ENCODE measurements around the gene TMEM81. TPM values are rescaled to one million over a fixed set of nuclear protein-coding genes. Genes with fewer than 3 reads are reported as not detected.

TMEM81 gene
- total and polyA plus RNA-seq, 2 experiments from 2014 or later = 0.95 to 2.2 TPM

- Histone ChIP-seq H3K79me2 (ENCODE audit: insufficient read depth) (no peaks in the 10 kb centered on the region), H3K9me3 (ENCODE audit: low read depth) (no peaks in the 10 kb centered on the region), H3K4me3 (no peak overlapping the region), H3K4me2 (ENCODE audit: unreplicated experiment) (no peak overlapping the region), H3K9ac (no peak overlapping the region), H2AFZ (no peak overlapping the region), H3K27ac (no peak overlapping the region), H3K4me1 (ENCODE audit: insufficient read depth) (no peaks in the 10 kb centered on the region), H3K36me3 (ENCODE audit: low read depth) (no peaks in the 10 kb centered on the region), H3K27me3 (replicated peaks; ENCODE audit: insufficient read depth) (peaks cover 28% of the 10 kb centered on the region), H3F3A (ENCODE audit: insufficient read depth) (no peaks in the 10 kb centered on the region), H3K9me2 (ENCODE audit: insufficient read depth) (no peaks in the 10 kb centered on the region), H4K20me1 (ENCODE audit: insufficient read depth) (no peaks in the 10 kb centered on the region)
- in situ Hi-C loops (cut with MboI) = no loop called here
- DNase-seq = no peak
- TF ChIP-seq EZH2 (IDR thresholded peaks at IDR 0.05; ENCODE audit: insufficient read depth, poor library complexity, severe bottlenecking) (no peak), EZH2phosphoT487 (IDR thresholded peaks at IDR 0.05; ENCODE audit: insufficient read depth, low read depth) (no peak)
- 82% methylated on average over 13 of the region's 13 CpGs for WGBS, 2 experiments (ENCODE audit: low coverage in 1 of 2, low lambda C conversion rate in 2 of 2, missing lambda C conversion rate in 2 of 2)
These were observed 28.1 kb downstream of the TMEM81 start for GRCh38 chr1:205056188-205056611.

DNA sequence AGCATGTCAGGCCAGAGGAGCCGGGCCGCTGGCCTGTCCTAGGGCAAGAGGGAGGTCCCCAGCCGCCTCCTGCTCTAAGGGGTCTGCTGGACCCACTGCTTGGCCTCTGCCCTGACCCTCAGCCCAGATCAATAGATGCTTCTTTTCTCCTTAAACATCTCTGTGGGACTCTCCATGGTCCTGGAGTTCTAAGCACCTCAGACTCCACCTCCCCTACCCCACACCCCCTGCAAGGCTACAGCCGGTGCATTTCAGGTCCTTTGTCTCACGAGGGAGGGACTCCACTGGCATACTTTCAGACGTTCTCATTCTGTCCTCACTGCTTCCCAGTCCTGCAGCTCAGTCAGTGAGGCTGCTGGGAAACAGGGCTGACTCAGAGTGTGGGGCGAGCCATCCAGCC is 30.2 kb downstream of the TMEM81 start:
- Histone ChIP-seq H3K27me3 (replicated peaks; ENCODE audit: insufficient read depth) (peaks cover 37% of the 10 kb centered on the region), H3K36me3 (ENCODE audit: low read depth) (no peaks in the 10 kb centered on the region), H3K79me2 (ENCODE audit: insufficient read depth) (no peaks in the 10 kb centered on the region), H3K9me3 (ENCODE audit: low read depth) (no peaks in the 10 kb centered on the region), H3K4me3 (no peak overlapping the region), H2AFZ (no peak overlapping the region), H3K4me2 (ENCODE audit: unreplicated experiment) (no peak overlapping the region), H3K27ac (no peak overlapping the region), H3F3A (ENCODE audit: insufficient read depth) (no peaks in the 10 kb centered on the region), H4K20me1 (ENCODE audit: insufficient read depth) (no peaks in the 10 kb centered on the region), H3K9me2 (ENCODE audit: insufficient read depth) (no peaks in the 10 kb centered on the region), H3K4me1 (ENCODE audit: insufficient read depth) (no peaks in the 10 kb centered on the region), H3K9ac (no peak overlapping the region)
- in situ Hi-C loops (cut with MboI) = no loop called here
- TF ChIP-seq EZH2phosphoT487 (IDR thresholded peaks at IDR 0.05; ENCODE audit: insufficient read depth, low read depth) (no peak), EZH2 (IDR thresholded peaks at IDR 0.05; ENCODE audit: insufficient read depth, poor library complexity, severe bottlenecking) (no peak)
- 42 to 46% methylated on average over 7 of the region's 7 CpGs for WGBS, 2 experiments (ENCODE audit: low coverage in 1 of 2, low lambda C conversion rate in 2 of 2, missing lambda C conversion rate in 2 of 2)
- peak; percentile 32 for DNase-seq

- Histone ChIP-seq H3K4me1 (ENCODE audit: insufficient read depth) (no peaks in the 10 kb centered on the region), H3K27me3 (replicated peaks; ENCODE audit: insufficient read depth) (peaks cover 40% of the 10 kb centered on the region), H4K20me1 (ENCODE audit: insufficient read depth) (no peaks in the 10 kb centered on the region), H3K79me2 (ENCODE audit: insufficient read depth) (no peaks in the 10 kb centered on the region), H3K36me3 (ENCODE audit: low read depth) (no peaks in the 10 kb centered on the region), H3K27ac (no peak overlapping the region), H3K9me3 (ENCODE audit: low read depth) (no peaks in the 10 kb centered on the region), H3K9me2 (ENCODE audit: insufficient read depth) (no peaks in the 10 kb centered on the region), H3K9ac (no peak overlapping the region), H2AFZ (no peak overlapping the region), H3K4me2 (ENCODE audit: unreplicated experiment) (no peak overlapping the region), H3F3A (ENCODE audit: insufficient read depth) (no peaks in the 10 kb centered on the region), H3K4me3 (no peak overlapping the region)
- WGBS, 2 experiments (ENCODE audit: low coverage in 1 of 2, low lambda C conversion rate in 2 of 2, missing lambda C conversion rate in 2 of 2) = 76 to 86% methylated on average over 5 of the region's 5 CpGs
- no peak for TF ChIP-seq EZH2 (IDR thresholded peaks at IDR 0.05; ENCODE audit: insufficient read depth, poor library complexity, severe bottlenecking)
- TF ChIP-seq EZH2phosphoT487 (IDR thresholded peaks at IDR 0.05; ENCODE audit: insufficient read depth, low read depth) = no peak
- in situ Hi-C loops (cut with MboI) = no loop called here
- DNase-seq = no peak
These were observed 31.0 kb downstream of the TMEM81 start for GRCh38 chr1:205053296-205053695.

DNA sequence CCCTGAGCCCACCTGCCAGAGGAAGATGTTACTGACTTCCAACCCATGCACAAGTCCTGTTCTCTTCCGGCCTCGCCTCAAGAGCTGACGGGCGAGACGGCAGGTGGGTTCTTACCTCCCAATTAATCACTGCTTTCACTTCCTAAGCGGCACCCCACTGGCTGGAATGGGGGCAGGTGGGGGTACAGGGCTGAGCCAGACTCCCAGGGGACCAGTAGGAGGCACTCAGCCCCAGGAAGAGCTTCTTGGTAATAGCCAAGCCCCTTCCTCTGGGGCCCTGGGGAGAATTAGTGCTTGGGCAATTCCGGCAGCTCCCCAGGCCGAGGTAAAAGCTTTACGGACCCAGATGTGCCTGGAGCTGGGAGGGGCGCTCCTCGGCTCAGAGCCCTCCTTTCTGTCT is 31.6 kb downstream of the TMEM81 start:
- DNase-seq = no peak
- H3K4me1 ChIP-seq (ENCODE audit: insufficient read depth) = no peaks in the 10 kb centered on the region
- WGBS, 2 experiments (ENCODE audit: low coverage in 1 of 2, low lambda C conversion rate in 2 of 2, missing lambda C conversion rate in 2 of 2) = 62 to 64% methylated on average over 11 of the region's 11 CpGs
- H3K9ac ChIP-seq = no peak overlapping the region
- H3K27ac ChIP-seq = no peak overlapping the region
- H3K36me3 ChIP-seq (ENCODE audit: low read depth) = no peaks in the 10 kb centered on the region
- no peak overlapping the region for H3K4me2 ChIP-seq (ENCODE audit: unreplicated experiment)
- no peak overlapping the region for H2AFZ ChIP-seq
- H3K79me2 ChIP-seq (ENCODE audit: insufficient read depth) = no peaks in the 10 kb centered on the region
- H4K20me1 ChIP-seq (ENCODE audit: insufficient read depth) = no peaks in the 10 kb centered on the region
- no peaks in the 10 kb centered on the region for H3F3A ChIP-seq (ENCODE audit: insufficient read depth)
- H3K9me2 ChIP-seq (ENCODE audit: insufficient read depth) = no peaks in the 10 kb centered on the region
- H3K4me3 ChIP-seq = no peak overlapping the region
- TF ChIP-seq EZH2phosphoT487 (IDR thresholded peaks at IDR 0.05; ENCODE audit: insufficient read depth, low read depth) (no peak), EZH2 (IDR thresholded peaks at IDR 0.05; ENCODE audit: insufficient read depth, poor library complexity, severe bottlenecking) (no peak)
- in situ Hi-C loops (cut with MboI) = no loop called here
- peaks cover 46% of the 10 kb centered on the region for H3K27me3 ChIP-seq (replicated peaks; ENCODE audit: insufficient read depth)
- H3K9me3 ChIP-seq (ENCODE audit: low read depth) = no peaks in the 10 kb centered on the region

- Histone ChIP-seq H4K20me1 (ENCODE audit: insufficient read depth) (no peaks in the 10 kb centered on the region), H3K27me3 (replicated peaks; ENCODE audit: insufficient read depth) (peaks cover 66% of the 10 kb centered on the region), H3K9ac (no peak overlapping the region), H3K9me2 (ENCODE audit: insufficient read depth) (no peaks in the 10 kb centered on the region), H3K79me2 (ENCODE audit: insufficient read depth) (no peaks in the 10 kb centered on the region), H3K4me3 (no peak overlapping the region), H3K9me3 (ENCODE audit: low read depth) (no peaks in the 10 kb centered on the region), H2AFZ (no peak overlapping the region), H3K36me3 (ENCODE audit: low read depth) (no peaks in the 10 kb centered on the region), H3K4me1 (ENCODE audit: insufficient read depth) (no peaks in the 10 kb centered on the region), H3K4me2 (ENCODE audit: unreplicated experiment) (no peak overlapping the region), H3F3A (ENCODE audit: insufficient read depth) (no peaks in the 10 kb centered on the region), H3K27ac (no peak overlapping the region)
- no peak for DNase-seq
- no peak for TF ChIP-seq EZH2phosphoT487 (IDR thresholded peaks at IDR 0.05; ENCODE audit: insufficient read depth, low read depth)
- no peak for TF ChIP-seq EZH2 (IDR thresholded peaks at IDR 0.05; ENCODE audit: insufficient read depth, poor library complexity, severe bottlenecking)
- in situ Hi-C loops (cut with MboI) = no loop called here
- 47 to 50% methylated on average over 6 of the region's 6 CpGs for WGBS, 2 experiments (ENCODE audit: low coverage in 1 of 2, low lambda C conversion rate in 2 of 2, missing lambda C conversion rate in 2 of 2)
These were observed 34.8 kb downstream of the TMEM81 start for GRCh38 chr1:205049479-205049878.

All from GM23248 (cell line).